GM12878 (cell line): Measurements from ENCODE around the gene ZNF688. TPM values are rescaled to one million over a fixed set of nuclear protein-coding genes. Genes with fewer than 3 reads are reported as not detected.

Experiments
- BCL11A ChIP-seq: IDR thresholded peaks from 2 replicates; pipeline ENCODE4 v1.6.1; 2011; ENCODE audit warnings: low read depth, low read length
- CREM ChIP-seq: IDR thresholded peaks from 2 replicates; pipeline ENCODE4 v1.6.1; 2014; ENCODE audit warnings: antibody characterized with exemption, low read depth
- E4F1 ChIP-seq: fragments of 450-650 bp; IDR thresholded peaks from 2 replicates; pipeline ENCODE4 v1.6.1; 2018; ENCODE audit warnings: borderline replicate concordance, mild to moderate bottlenecking; ENCODE audit not compliant: partially characterized antibody
- EP300 ChIP-seq, 2 experiments: fragments of 150-350 bp in 1 of 2; IDR thresholded peaks; 2 replicates each; pipeline ENCODE4 v1.6.1; 2011 to 2012; ENCODE audit warnings: low read depth in 2 of 2, low read length in 2 of 2, borderline replicate concordance in 1 of 2, improper control_type of control experiment in 1 of 2, inconsistent platforms in 1 of 2; ENCODE audit not compliant: control insufficient read depth in 1 of 2
- IKZF2 ChIP-seq, 2 experiments: fragments of 450-650 bp; IDR thresholded peaks; 2 replicates each; pipeline ENCODE4 v1.6.1; 2017; ENCODE audit warnings: mild to moderate bottlenecking in 2 of 2, moderate library complexity in 2 of 2
- LARP7 ChIP-seq: fragments of 450-650 bp; IDR thresholded peaks from 2 replicates; pipeline ENCODE4 v1.6.1; 2017; ENCODE audit warnings: mild to moderate bottlenecking
- MEF2B ChIP-seq: fragments of 450-650 bp; IDR thresholded peaks from 2 replicates; pipeline ENCODE4 v1.6.1; 2018; ENCODE audit warnings: mild to moderate bottlenecking, moderate library complexity; ENCODE audit not compliant: partially characterized antibody, poor library complexity, severe bottlenecking
- PML ChIP-seq: IDR thresholded peaks from 2 replicates; pipeline ENCODE4 v1.6.1; 2012; ENCODE audit warnings: low read length, inconsistent platforms
- SMAD1 ChIP-seq: fragments of 450-650 bp; IDR thresholded peaks from 2 replicates; pipeline ENCODE4 v1.6.1; 2018; ENCODE audit warnings: mild to moderate bottlenecking, low read depth; ENCODE audit not compliant: partially characterized antibody
- USF1 ChIP-seq: IDR thresholded peaks from 2 replicates; pipeline ENCODE4 v1.6.1; 2011; ENCODE audit warnings: borderline replicate concordance, low read depth, mild to moderate bottlenecking, moderate library complexity, mixed read lengths, low read length; ENCODE audit not compliant: insufficient read depth; ENCODE audit errors: extremely low read length
- polyA plus RNA-seq, 11 experiments: library from polyadenylated mRNA; depleted of rRNA in 4 of 11; unstranded in 6 of 11; stranded (reverse) in 5 of 11; fragments of >200 nt; fragmentation: Nextera tagmentation in 4 of 11; fragmentation: Illumina TruSeq in 1 of 11; extraction: Ambion mirVana in 4 of 11; extraction: Trizol in 1 of 11; gene quantifications; 1 replicate in 1 of 11; 2 replicates in 10 of 11; pipeline versions ENCODE4 v1.2.1 to v1.2.3, GENCODE V29; 2011 to 2016; ENCODE audit warnings: inconsistent platforms in 2 of 11, missing spikeins in 2 of 11, low read depth in 1 of 11
- total RNA-seq, 4 experiments: library from RNA; depleted of rRNA in 3 of 4; stranded (reverse); fragments of >200 nt in 3 of 4; fragmentation: Illumina TruSeq in 1 of 4; extraction: Trizol in 1 of 4; gene quantifications; 2 replicates each; pipeline versions ENCODE4 v1.2.1 to v1.2.3, GENCODE V29; 2013 to 2021
- TF ChIP-seq, protein P1 (sequence below): fragments of 450-650 bp; IDR thresholded peaks from 2 replicates; pipeline ENCODE4 v1.6.1; 2017; ENCODE audit warnings: borderline replicate concordance
- TF ChIP-seq, protein P2 (sequence below): fragments of 450-650 bp; IDR thresholded peaks from 2 replicates; pipeline ENCODE4 v1.6.1; 2014; ENCODE audit warnings: mild to moderate bottlenecking
- TF ChIP-seq, protein P3 (sequence below): IDR thresholded peaks from 2 replicates; pipeline ENCODE4 v1.6.1; 2012; ENCODE audit warnings: low read depth, low read length, improper control_type of control experiment
- TF ChIP-seq, protein P4 (sequence below): IDR thresholded peaks from 2 replicates; pipeline ENCODE4 v1.6.1; 2012; ENCODE audit warnings: low read depth, low read length, improper control_type of control experiment
- TF ChIP-seq, protein P5 (sequence below): fragments of 450-650 bp; IDR thresholded peaks from 2 replicates; pipeline ENCODE4 v1.6.1; 2018; ENCODE audit warnings: mild to moderate bottlenecking, low read depth, moderate library complexity; ENCODE audit not compliant: partially characterized antibody

Gene ZNF688
- total and polyA plus RNA-seq, 10 of the 15 experiments (the other 5 are each of a cell fraction or from before 2014, with no cell fraction given): 0.14 to 17.4 (median 10.6) TPM

GRCh38 chr16:30609926-30610839, 38.7 kb upstream of the ZNF688 start, which contains the start of gene ZNF689 (continued):
- peak; percentile 91 for TF ChIP-seq E4F1
- TF ChIP-seq, protein P1, sequence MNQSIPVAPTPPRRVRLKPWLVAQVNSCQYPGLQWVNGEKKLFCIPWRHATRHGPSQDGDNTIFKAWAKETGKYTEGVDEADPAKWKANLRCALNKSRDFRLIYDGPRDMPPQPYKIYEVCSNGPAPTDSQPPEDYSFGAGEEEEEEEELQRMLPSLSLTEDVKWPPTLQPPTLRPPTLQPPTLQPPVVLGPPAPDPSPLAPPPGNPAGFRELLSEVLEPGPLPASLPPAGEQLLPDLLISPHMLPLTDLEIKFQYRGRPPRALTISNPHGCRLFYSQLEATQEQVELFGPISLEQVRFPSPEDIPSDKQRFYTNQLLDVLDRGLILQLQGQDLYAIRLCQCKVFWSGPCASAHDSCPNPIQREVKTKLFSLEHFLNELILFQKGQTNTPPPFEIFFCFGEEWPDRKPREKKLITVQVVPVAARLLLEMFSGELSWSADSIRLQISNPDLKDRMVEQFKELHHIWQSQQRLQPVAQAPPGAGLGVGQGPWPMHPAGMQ: no peak
- no peak for TF ChIP-seq EP300 (IDR thresholded peaks at IDR 0.05; ENCODE audit: borderline replicate concordance in 1 of 2, control insufficient read depth in 1 of 2, low read depth in 2 of 2, low read length in 2 of 2)
- no peak for TF ChIP-seq BCL11A
- peak; percentile 67; the same call in 1 of the 2 replicates for TF ChIP-seq LARP7
- TF ChIP-seq, protein P2, sequence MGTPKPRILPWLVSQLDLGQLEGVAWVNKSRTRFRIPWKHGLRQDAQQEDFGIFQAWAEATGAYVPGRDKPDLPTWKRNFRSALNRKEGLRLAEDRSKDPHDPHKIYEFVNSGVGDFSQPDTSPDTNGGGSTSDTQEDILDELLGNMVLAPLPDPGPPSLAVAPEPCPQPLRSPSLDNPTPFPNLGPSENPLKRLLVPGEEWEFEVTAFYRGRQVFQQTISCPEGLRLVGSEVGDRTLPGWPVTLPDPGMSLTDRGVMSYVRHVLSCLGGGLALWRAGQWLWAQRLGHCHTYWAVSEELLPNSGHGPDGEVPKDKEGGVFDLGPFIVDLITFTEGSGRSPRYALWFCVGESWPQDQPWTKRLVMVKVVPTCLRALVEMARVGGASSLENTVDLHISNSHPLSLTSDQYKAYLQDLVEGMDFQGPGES: peak; percentile 98
- no peak for TF ChIP-seq MEF2B
- TF ChIP-seq, protein P3, sequence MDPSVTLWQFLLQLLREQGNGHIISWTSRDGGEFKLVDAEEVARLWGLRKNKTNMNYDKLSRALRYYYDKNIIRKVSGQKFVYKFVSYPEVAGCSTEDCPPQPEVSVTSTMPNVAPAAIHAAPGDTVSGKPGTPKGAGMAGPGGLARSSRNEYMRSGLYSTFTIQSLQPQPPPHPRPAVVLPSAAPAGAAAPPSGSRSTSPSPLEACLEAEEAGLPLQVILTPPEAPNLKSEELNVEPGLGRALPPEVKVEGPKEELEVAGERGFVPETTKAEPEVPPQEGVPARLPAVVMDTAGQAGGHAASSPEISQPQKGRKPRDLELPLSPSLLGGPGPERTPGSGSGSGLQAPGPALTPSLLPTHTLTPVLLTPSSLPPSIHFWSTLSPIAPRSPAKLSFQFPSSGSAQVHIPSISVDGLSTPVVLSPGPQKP: peak; percentile 40; the same call in 1 of the 2 replicates
- TF ChIP-seq IKZF2 (IDR thresholded peaks at IDR 0.05): 0 out of 4 replicates have a peak, but pooled peaks have one; percentile 7 to 13
- TF ChIP-seq USF1: no peak
- TF ChIP-seq PML: no peak
- TF ChIP-seq, protein P4, sequence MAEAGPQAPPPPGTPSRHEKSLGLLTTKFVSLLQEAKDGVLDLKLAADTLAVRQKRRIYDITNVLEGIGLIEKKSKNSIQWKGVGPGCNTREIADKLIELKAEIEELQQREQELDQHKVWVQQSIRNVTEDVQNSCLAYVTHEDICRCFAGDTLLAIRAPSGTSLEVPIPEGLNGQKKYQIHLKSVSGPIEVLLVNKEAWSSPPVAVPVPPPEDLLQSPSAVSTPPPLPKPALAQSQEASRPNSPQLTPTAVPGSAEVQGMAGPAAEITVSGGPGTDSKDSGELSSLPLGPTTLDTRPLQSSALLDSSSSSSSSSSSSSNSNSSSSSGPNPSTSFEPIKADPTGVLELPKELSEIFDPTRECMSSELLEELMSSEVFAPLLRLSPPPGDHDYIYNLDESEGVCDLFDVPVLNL: peak; percentile 94
- TF ChIP-seq CREM: peak; percentile 87
- TF ChIP-seq, protein P5, sequence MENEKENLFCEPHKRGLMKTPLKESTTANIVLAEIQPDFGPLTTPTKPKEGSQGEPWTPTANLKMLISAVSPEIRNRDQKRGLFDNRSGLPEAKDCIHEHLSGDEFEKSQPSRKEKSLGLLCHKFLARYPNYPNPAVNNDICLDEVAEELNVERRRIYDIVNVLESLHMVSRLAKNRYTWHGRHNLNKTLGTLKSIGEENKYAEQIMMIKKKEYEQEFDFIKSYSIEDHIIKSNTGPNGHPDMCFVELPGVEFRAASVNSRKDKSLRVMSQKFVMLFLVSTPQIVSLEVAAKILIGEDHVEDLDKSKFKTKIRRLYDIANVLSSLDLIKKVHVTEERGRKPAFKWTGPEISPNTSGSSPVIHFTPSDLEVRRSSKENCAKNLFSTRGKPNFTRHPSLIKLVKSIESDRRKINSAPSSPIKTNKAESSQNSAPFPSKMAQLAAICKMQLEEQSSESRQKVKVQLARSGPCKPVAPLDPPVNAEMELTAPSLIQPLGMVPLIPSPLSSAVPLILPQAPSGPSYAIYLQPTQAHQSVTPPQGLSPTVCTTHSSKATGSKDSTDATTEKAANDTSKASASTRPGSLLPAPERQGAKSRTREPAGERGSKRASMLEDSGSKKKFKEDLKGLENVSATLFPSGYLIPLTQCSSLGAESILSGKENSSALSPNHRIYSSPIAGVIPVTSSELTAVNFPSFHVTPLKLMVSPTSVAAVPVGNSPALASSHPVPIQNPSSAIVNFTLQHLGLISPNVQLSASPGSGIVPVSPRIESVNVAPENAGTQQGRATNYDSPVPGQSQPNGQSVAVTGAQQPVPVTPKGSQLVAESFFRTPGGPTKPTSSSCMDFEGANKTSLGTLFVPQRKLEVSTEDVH: peak; percentile 47
- no peak for TF ChIP-seq SMAD1
